Large intestine (tissue), 3 donors: ENCODE measurements around the gene MELTF. TPM values are rescaled to one million over a fixed set of nuclear protein-coding genes. Genes with fewer than 3 reads are reported as not detected.

Source experiments
- DNase-seq, 2 donors: peaks; one replicate each; pipeline versions ENCODE4 v3.0.0 to v3.0.0-alpha.2; 2013
- H3K27ac ChIP-seq: one replicate; pipeline ENCODE4 v1.5.1; 2013; ENCODE audit warnings: low read length
- H3K27me3 ChIP-seq: 2 replicates; pipeline ENCODE4 v1.6.1; 2013; ENCODE audit warnings: low read length; ENCODE audit not compliant: control insufficient read depth, insufficient read depth
- H3K36me3 ChIP-seq: 2 replicates; pipeline ENCODE4 v1.6.1; 2013; ENCODE audit warnings: low read length; ENCODE audit not compliant: control insufficient read depth, insufficient read depth
- H3K4me1 ChIP-seq: one replicate; pipeline ENCODE4 v1.6.1; 2013; ENCODE audit warnings: low read length; ENCODE audit not compliant: control insufficient read depth, insufficient read depth
- H3K4me3 ChIP-seq: one replicate; pipeline ENCODE4 v1.5.1; 2013; ENCODE audit warnings: low read length
- H3K9me3 ChIP-seq: one replicate; pipeline ENCODE4 v1.6.1; 2013; ENCODE audit warnings: mild to moderate bottlenecking, low read depth, low read length, moderate library complexity; ENCODE audit not compliant: control insufficient read depth
- WGBS: methylation state at CpG from one replicate; pipeline ENCODE4 v1.1.5; 2013; ENCODE audit warnings: low lambda C conversion rate; ENCODE audit not compliant: insufficient coverage; 5-methylcytosine and 5-hydroxymethylcytosine counted together
- polyA plus RNA-seq: library from polyadenylated mRNA; unstranded; fragments of 120-200 nt; gene quantifications from one replicate; pipeline ENCODE4 v1.2.1, GENCODE V29; 2013

Gene MELTF
- polyA plus RNA-seq, 1 donor: 414 TPM

DNA sequence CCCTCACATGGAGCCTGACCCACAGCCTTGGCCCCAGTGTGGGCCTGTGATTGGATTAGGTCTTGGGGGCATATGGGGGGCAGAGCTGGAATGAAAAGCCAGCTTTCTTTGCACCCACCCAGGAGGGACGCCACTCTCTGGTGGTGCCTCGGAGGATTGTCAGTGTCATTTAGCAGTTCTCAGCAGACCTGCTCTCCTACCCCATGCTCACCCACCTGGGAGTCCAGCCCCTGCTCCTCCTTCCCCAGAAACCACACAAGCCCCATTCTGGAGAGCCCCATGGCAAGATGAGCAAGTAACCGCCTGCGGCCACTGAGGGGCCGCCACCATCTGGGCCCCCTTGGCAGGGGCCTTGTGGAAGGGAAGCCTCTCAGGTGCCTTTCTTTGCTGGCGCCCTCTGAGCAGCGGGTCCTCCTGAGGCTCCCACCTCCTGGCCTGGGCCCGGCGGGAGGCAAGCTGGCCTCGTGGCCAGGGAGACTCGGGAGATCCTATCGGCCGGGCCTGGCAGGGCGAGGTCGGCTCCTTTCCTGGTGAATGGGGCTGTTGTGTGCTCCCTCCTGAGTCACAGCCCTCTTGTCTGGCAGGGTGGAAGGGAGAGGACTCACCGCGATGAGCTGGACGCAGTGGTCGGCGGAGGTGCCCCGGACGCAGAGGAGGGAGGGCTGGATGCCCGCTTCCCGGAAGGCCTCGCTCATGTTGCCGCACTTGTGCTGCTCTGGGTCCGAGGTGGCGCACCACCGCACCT lies 2.3 kb downstream of the MELTF start:
- no peak for DNase-seq
- Histone ChIP-seq H3K4me3 (peak overlapping the region; percentile 95), H3K9me3 (peaks cover 3% of the 10 kb centered on the region), H3K27ac (peak overlapping the region; percentile 83), H3K4me1 (peaks cover 44% of the 10 kb centered on the region), H3K36me3 (peaks cover 47% of the 10 kb centered on the region), H3K27me3 (no peaks in the 10 kb centered on the region)
- whole genome bisulfite sequencing: no CpG with 5 or more reads among the region's 29 CpGs

DNA sequence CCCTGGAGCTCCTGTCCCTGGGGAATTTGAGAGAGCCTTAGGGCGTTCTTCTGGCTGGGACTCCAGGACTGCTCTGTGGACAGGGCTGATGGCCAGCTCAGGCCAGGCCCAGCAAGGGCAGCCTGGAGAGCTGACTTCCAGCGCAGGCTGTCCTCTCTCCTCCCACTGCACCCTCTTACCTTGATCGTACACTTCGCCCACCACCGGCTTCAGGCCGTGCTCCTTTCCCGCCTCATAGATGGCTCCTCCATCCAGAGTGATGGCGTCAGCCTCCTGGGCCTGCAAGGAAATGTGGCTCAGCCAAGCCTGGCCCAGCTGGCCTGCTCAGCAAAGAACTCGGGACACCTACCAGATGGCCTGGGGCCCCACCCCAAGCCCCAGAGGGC lies 3.1 kb downstream of the MELTF start:
- no peak for DNase-seq

DNA sequence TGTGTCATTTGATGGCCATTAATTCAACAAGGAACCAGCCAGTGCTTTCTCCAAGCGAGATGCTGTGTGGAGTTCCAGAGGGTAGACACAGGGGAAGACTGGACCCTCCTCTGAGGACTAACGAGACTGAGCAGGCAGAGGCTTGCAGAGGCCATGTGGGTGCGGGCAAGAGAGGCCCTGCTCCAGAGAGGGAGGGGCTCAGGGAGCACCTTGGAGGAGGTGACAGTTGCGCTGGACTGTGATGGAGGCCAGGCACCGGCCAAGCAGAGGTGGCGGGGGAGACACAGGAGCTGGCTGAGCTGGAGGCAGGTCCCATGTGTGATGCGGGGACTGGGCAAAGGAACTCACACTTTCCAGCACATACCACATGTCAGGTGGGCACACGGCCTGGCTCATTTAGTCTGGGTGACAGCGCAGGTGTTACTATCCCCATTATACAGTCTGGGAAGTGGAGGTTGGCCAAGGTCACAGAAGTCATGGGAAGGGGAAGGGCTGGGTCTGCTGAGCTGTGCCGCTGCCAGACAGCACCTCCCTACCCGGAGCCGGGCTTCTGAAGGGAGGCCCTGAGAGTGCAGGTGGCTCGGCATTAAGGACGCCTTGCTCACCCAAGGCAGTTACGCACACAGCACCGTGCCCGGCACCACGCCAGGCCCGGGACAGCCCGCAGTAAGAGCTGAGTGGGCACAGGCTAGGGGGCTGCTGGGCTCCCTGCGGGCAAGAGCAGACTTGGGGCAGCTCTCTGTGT lies 3.7 kb downstream of the MELTF start:
- H3K36me3 ChIP-seq: peaks cover 49% of the 10 kb centered on the region
- no peak overlapping the region for H3K4me3 ChIP-seq
- no peaks in the 10 kb centered on the region for H3K27me3 ChIP-seq
- DNase-seq: no peak
- peaks cover 35% of the 10 kb centered on the region for H3K4me1 ChIP-seq
- peak overlapping the region; percentile 6 for H3K27ac ChIP-seq
- no CpG with 5 or more reads among the region's 21 CpGs for WGBS
- H3K9me3 ChIP-seq: peaks cover 3% of the 10 kb centered on the region

More for the DNA sequence above, 3.1 kb downstream of the MELTF start:
- Histone ChIP-seq H3K36me3 (peaks cover 49% of the 10 kb centered on the region), H3K27me3 (no peaks in the 10 kb centered on the region), H3K27ac (peak overlapping the region; percentile 6), H3K9me3 (peaks cover 3% of the 10 kb centered on the region), H3K4me1 (peaks cover 39% of the 10 kb centered on the region), H3K4me3 (peak overlapping the region; percentile 95)
- no CpG with 5 or more reads among the region's 9 CpGs for WGBS

DNA sequence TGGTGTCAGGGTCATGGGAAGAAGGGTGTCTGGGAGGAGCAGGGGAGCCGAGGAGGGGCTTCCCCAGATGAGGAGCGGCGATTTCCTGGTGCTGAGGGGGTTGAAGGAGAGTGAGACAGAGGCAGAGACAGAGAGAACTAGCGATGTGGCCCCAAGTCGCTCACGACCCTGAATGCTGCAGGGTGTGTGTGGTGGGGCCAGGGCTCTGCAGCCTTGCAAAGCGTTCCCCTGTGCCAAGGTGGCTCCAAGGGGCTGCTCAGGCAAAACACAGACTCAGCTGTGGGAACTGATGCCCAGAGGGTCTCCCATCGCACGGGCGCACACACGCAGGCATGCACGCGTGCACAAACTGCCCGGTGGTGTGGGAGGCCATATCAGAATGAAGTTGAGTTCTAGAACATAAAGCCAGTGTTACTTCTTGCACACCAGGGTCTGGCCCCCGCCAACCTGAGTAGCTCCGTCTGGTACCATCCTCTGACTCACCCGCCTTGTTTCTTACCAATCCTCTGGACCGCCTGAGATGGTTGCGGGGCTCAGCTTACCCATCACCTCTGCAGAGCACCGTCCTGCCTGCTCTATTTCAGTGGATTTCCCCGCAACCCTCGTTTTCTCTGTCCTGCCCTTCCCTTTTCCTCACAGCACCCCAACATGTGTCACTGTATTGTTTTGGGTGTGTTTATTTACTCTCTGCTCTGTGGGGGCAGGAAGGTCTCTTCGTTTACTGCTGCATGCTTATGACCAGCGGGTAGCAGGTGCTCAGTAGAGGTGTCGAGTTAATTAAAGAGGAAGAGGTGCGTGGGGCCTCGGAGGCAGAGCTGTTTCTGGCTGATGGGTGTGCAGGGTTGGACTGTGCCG lies 4.5 kb downstream of the MELTF start:
- H3K4me3 ChIP-seq: no peak overlapping the region
- peaks cover 29% of the 10 kb centered on the region for H3K4me1 ChIP-seq
- peaks cover 3% of the 10 kb centered on the region for H3K9me3 ChIP-seq
- DNase-seq: no peak
- H3K27ac ChIP-seq: no peak overlapping the region
- peaks cover 49% of the 10 kb centered on the region for H3K36me3 ChIP-seq
- 100% methylated on average over 5 of the region's 28 CpGs for WGBS
- H3K27me3 ChIP-seq: no peaks in the 10 kb centered on the region

DNA sequence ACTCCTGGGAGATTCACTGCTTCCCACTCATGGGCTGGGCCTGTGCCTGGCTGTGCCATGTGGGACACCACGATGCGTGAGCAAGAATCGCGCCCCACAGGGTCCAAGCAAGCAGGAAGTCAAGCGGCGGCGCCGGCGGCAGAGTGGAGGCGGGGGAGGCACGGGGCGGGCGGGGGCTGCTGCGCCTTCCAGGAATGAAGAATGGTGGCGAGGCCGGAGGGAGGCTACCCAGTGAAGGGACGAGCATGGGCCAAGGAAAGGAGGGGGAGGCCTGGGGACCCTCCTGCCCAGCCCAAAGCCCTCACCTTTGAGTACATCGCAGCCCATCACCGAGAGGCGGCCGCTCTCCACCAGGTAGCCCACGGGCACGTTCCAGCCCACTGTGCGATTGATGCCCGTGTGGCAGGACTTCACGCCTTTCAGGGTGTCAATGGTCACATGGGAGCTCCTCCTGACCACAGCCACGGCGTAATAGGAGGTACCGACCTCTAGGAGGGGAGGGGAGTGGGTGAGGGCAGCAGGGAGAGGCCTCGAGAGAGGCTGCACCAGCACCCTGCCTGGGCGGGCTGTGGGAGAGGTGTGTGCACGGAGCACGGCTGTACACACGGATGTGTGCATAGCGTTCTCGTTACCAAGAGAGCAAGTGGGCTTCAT lies 5.5 kb downstream of the MELTF start:
- DNase-seq: no peak

DNA sequence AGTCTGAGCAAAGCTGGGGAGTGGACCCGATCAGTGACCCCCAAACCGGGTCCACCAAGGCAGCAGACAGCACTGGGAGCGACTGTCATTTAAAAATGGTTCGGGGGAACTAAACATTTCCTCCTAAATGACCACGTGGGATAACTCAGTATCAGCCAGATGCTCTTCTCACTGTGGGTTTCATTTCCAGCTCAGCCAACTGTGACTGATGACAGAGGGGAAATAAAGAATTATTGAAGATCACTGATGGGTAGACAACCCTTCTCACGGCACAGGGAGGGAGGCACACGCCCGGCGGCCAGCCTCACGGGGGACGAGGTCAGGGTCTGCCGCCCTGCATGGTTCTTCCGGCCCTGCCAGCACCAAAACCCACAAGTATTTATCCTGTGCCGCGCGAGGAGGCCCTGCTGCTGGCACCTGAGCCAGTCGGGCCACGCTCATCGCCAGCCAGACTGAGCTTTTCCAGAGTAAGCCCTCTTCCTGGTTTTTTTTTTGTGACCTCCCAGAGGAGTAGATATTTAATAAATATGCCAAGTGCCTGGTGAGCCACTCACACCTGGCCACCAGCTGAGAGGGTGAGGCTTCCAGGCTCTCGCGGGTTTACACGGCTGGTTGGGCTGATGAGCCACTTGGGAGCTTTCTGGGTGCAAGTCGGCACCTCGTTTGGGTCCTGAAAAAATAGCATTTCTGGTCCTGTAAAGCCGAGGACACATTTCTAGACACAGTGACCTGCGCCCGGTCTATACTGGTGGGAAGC lies 6.2 kb downstream of the MELTF start:
- Histone ChIP-seq H3K4me3 (no peak overlapping the region), H3K27me3 (no peaks in the 10 kb centered on the region), H3K9me3 (peaks cover 3% of the 10 kb centered on the region), H3K27ac (no peak overlapping the region), H3K36me3 (peaks cover 53% of the 10 kb centered on the region), H3K4me1 (peaks cover 23% of the 10 kb centered on the region)
- no CpG with 5 or more reads among the region's 27 CpGs for WGBS
- no peak for DNase-seq

More for the DNA sequence above, 5.5 kb downstream of the MELTF start:
- H3K27ac ChIP-seq: no peak overlapping the region
- H3K9me3 ChIP-seq: peaks cover 3% of the 10 kb centered on the region
- H3K4me1 ChIP-seq: peaks cover 27% of the 10 kb centered on the region
- no peak overlapping the region for H3K4me3 ChIP-seq
- H3K27me3 ChIP-seq: no peaks in the 10 kb centered on the region
- no CpG with 5 or more reads among the region's 36 CpGs for WGBS
- H3K36me3 ChIP-seq: peaks cover 53% of the 10 kb centered on the region

DNA sequence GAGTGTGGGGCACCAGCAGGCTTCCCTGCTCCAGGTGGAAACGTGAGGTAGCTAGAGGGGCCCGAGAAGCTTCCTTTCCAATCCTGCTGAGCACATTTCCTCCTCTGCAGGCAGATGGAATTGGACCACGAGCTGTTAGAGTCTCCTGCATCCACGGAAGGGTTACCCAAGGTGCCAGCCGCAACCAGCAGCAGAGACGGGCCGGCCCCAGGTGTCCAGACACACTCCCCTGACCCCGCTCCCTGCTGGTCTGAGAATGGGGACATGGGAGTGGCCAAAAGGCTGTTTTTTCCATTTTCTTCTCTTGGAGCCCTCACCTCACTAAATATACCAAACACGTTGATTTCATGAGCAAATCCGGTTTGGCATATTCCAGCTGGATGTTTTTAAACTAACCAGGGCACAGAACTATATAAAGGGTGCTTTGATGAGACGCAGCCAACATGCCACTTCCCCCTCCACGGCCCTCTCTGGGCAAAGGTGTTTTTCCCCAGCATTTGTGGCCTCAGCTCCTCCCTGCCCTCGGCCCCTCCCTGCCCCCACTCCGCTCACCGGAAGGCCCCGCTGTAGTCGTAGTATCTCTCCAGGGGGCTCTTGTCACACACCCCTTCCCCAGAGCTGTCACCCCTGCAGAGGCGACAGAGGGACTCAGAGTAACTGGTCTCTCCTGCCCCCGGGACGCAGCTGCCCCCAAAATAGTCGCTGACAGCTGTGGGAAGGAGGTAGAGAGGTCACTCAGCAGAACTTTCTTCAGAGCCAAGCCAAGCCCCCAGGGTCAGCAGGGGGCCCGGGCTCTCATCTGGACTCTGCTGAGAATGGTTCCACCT lies 7.0 kb downstream of the MELTF start:
- no CpG with 5 or more reads among the region's 22 CpGs for WGBS
- H3K36me3 ChIP-seq: peaks cover 53% of the 10 kb centered on the region
- peaks cover 23% of the 10 kb centered on the region for H3K4me1 ChIP-seq
- no peak overlapping the region for H3K4me3 ChIP-seq
- peak overlapping the region; percentile 13 for H3K27ac ChIP-seq
- peaks cover 3% of the 10 kb centered on the region for H3K9me3 ChIP-seq
- no peak for DNase-seq
- H3K27me3 ChIP-seq: no peaks in the 10 kb centered on the region

DNA sequence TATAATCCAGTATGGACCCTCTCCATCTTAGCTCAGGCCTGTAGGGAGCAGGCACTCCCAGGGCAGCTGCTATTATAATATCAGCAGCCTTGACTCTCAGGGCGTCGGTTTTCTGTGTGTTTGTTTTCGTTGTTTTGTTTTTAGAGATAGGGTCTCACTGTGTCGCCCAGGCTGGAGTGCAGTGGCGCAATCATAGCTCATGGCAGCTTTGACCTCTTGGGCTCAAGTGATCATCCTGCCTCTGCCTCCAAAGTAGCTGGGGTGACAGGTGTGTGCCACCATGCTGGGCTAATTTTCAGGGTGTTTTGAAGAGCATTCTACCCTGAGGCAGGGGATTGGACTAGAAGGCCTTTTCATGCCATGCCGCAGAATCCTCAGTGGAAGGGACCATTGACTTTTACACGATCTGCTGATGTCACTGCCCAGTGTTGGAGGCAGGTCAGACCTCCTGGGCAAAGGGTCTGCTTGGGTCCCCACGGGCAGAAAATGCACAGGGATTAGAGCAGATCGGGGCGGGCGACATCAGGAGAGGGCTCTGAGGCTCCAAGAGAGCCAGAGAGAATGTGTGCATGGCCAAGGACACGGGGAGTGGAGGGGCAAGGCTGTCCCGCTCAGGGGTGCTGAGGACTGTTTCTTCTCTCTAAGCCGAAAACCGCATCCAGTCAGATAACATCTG lies 7.8 kb downstream of the MELTF start:
- peaks cover 45% of the 10 kb centered on the region for H3K36me3 ChIP-seq
- DNase-seq: no peak
- H3K9me3 ChIP-seq: peaks cover 3% of the 10 kb centered on the region
- WGBS: no CpG with 5 or more reads among the region's 15 CpGs
- peak overlapping the region; percentile 13 for H3K27ac ChIP-seq
- H3K4me3 ChIP-seq: no peak overlapping the region
- H3K4me1 ChIP-seq: peaks cover 23% of the 10 kb centered on the region
- no peaks in the 10 kb centered on the region for H3K27me3 ChIP-seq
